Tibial nerve (tissue), 4 donors: ENCODE results near the gene TGIF1.

Source experiments
- CTCF ChIP-seq, 5 experiments: fragments of 200-600 bp in 3 of 5; fragments of 450-650 bp in 2 of 5; sonication (generic) in 3 of 5; IDR thresholded peaks; one replicate each; pipeline ENCODE4 v1.5.1; 2016 to 2019; ENCODE audit warnings: antibody characterized with exemption in 5 of 5, mild to moderate bottlenecking in 3 of 5, moderate library complexity in 2 of 5
- EP300 ChIP-seq, 2 donors: sonication (generic); formaldehyde crosslinking; IDR thresholded peaks; one replicate each; pipeline ENCODE4 v1.6.1; 2017; ENCODE audit warnings: antibody characterized with exemption in 2 of 2, mild to moderate bottlenecking in 1 of 2
- POLR2A ChIP-seq, 2 donors: fragments of 450-650 bp; IDR thresholded peaks; one replicate each; pipeline ENCODE4 v1.6.1; 2017; ENCODE audit warnings: antibody characterized with exemption in 2 of 2, mild to moderate bottlenecking in 2 of 2, moderate library complexity in 2 of 2

DNA sequence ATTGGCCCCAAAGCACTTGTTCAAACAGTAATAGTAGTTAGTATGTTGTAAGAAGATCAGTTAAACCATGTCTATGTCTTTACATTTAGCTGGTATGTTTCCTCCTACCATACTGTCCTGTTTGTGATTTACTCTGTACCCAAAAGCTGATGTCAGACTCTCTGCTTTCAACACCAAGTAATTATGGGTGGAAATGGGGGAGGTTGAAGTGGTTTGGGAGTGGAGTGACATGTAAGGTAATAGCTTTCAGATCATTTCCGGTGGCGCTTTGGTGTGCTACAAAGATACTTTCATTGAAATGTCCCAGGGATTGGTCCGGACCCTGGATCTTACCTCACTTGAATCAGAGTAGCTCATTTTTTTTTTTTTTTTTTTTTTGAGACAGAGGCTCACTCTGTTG is 39.7 kb upstream of the TGIF1 start:
- TF ChIP-seq POLR2A (IDR thresholded peaks at IDR 0.05) (no peak), CTCF (IDR thresholded peaks at IDR 0.05) (no peak), EP300 (IDR thresholded peaks at IDR 0.05) (no peak)
